Measurements from ENCODE around the gene GRM3.

Gene GRM3

DNA sequence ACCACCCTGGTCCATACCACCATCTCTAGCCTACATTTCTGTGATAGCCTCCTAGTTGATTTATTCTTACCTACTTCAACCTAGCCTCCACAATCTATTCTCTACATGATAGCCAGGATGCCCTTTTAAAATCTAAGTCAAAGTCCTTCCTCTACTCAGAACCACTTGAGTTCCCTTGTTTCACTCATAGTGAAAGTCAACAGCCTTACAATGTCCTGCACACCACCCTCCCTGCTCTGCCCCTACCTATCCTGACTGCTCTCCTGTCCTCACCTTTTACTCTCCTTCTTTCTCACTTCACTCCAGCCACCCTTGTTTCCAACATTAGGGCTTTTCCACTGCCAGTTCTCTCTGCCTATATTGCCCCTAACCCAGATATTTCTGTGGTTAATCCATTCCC, 146.7 kb downstream of the GRM3 start:
- DNase-seq: no peak

DNA sequence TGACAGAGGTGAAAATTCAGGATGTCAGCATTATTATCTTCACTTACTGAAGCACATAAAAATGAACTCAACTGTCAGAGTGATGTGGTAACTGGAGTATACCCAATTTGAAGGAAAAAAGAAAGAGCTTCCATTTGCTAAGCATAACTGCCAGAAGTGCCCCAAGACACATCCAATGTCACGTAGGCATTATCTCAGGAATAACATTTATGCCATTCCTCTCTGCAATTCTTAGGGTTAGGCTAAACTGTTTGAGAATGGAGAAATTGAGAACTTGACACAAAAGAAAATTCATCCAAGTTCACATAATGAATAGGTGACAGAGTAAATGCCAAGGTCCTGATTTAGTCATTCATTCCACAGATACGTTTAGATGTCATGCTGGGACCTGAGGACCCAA, 148.6 kb downstream of the GRM3 start:
- no peak for DNase-seq

DNA sequence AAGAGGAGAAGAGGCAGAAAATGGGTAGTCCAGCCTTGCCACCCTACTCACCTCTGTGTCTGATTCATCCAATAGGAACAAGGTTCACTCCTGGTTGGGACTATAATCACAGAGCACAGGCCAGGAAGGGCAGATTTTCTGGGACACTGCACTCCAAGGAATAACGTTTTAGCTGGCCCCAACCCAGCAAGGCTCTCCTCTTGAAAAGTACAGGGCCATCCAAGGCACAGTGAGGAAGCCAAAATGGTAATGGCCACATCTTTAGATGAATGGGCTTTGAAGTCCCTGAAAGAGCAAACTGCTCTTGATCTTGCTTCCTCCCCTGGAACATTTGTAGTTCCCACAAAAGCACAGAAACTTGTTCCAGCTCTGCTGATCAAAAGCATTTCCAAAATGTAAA, 149.4 kb downstream of the GRM3 start:
- DNase-seq: no peak

DNA sequence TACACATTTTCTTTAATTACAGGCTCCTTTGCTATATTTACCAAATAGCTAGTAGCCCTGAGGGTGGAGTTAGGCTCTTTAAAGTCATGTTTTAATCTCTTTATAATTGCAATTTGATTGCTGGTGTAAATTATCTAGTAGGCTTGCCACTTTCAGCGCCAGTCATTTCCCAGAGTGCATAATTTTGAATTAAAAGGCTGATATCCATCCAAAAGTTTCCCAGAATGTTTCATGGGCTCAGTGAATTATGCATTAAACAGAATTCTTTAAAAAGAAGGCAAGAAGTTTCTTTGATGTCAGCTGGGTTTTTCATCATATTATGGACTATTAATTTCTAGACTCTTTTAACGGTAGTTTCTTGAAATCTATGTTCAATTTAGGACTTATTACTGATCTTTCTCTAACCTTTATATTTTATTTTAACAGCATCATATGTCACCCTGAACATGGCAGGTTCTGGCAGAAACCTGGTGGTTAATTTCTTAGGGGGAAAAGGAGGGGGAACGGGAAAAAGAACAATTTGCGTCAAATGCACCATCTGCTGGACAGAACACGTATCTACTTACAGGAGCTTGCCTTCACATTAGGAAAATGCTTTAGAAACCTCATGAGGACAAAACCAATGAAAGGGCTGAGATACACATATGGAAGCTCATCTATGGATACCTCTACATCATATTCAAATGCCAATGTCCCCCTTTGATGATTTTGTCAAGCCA, 171.1 kb downstream of the GRM3 start:
- peak in 1 of 2 donors; percentile 1 for DNase-seq

DNA sequence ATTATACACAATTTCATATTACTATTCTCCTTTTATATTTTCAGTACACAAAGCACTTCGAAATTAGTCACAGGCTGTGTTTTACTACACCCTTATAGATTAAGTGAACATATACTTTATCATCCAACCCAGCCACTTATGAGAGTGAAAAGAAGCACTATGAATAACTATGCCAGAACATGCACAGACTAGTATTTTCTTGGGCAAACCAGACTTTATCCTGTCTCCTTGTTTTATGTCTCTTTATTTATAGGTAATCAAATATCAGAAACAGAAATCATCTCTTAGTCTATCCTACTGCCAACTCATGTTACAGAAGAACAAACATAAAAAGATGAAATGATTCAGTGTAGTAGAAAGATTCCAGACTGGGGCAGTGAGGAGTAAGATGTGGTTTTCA, 171.8 kb downstream of the GRM3 start:
- no peak for DNase-seq

DNA sequence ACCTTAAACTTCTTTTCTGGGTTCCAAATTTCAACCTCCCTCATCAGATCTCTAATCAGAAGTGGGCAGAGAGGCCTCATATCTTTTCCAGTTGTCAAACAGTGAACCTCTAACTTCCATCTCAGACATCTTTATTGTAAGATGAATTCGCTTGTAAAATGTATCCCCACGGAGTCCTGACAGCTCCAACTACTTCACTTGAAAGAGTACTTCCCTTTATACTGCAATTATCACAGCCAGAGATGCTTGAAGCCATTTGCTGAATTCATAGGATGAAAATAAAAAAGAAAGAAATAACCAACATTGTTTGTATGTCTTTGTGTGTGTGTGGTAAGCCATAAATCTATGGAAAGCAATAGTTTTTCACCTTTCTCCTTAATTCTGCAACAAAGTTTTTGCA, 175.2 kb downstream of the GRM3 start:
- DNase-seq: no peak

DNA sequence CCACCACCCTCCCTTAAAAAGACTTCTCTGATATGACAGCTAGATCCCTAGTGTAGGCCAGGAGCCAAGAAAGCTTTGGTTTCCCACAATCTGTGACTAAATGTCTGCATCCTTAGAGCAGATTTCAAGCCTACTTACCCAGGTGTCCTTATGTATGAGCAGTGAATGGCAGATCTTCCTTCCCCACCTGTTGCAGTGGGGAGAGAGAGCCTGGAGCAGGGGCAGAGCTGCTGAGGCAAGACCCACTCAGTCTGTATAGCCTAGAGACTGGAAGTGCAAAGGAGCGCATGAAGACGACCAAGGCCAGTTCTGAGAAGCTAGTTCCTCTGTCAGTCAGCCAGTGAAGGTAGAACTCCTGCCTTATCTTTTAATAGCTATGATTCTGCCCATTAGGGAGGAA, 180.1 kb downstream of the GRM3 start:
- no peak for DNase-seq

DNA sequence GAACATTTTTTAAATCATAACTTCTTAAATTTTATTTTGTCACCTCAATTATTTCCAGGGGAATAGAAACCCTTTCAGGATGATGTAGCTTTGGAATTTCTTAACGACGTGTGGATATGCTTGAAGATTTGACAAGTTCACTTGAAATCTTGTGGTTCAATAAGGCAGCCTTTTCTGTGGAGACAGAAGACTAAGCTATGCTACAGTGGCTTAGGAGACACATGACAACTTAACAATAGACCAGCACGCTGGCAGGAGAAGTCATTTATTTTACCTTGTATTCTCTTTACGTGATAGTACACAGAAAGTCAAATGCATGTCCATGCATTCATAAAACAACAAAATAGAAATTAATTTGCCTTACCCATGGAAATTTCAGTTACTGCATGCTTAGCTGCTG, 181.6 kb downstream of the GRM3 start:
- no peak for DNase-seq

DNA sequence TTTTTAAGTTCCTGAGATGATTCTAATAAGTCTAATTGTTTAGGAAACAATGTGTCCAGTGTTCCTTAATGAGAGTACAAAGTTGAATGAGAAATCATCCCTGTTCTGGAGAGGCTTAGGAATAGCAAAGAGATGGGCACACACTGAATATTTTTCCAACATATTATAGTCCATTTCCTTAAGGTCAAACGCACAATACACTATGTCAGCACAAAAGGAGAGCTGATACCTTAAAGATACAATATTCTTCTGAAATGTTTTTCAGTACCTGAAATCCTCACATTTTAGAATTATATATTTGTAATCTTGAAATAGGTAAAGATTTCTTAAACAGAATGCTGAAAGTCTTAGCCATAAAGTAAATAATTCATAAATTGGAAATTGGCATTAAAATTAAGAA, 183.2 kb downstream of the GRM3 start:
- DNase-seq: no peak

DNA sequence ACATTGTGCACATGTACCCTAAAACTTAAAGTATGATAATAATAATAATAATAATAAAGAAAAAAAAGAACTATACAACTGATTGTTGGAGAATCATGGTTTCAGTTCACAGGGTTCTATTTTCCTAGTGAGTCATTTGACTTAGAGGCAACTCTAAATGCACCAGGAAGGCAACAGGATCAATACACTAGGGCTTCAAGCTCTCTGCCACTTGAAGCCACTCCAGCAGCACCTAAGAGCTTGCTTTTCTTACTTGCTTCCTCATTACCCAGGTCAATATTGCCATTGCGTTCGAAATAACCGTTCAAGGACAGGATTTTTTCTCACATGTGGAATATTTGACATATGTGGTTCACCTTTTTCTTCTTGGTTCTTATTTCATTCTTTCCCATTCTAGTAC, 189.7 kb downstream of the GRM3 start:
- DNase-seq: no peak

DNA sequence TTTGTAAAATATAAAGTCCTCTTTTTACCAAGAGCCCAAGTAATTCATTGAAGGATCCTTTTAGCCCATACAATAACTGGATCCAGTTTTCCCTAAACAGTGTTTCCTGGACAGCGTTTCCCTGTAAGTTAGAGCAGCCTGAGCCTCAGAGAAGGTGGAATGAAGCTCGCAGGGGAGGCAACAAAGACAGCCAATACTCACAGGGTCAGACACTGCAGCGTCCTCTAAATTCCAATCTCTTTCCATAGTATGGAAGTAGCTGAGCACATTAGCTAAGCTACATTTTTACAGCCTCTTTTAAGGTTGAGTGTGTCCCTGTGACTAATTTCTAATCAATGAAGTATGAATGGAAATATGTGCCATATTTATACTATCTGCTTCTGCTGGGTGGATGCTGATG, 193.5 kb downstream of the GRM3 start:
- DNase-seq: no peak

DNA sequence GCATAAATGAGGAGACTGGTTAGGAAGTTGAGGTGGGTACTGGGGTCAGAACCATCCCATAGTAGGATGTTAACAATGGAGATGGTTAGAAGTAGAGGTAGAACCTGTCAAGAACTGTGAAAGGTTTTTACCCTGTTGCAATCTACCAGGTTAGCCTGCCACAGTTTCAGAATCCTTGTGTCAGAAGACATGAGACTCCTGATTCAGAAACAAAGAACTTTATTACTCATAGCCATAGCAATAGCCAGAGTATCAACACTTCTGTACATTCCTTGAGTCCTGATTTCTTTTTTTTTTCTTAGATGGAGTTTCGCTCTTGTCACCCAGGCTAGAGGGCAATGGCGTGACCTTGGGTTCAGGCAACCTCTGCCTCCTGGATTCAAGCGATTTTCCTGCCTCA, 200.9 kb downstream of the GRM3 start:
- DNase-seq: no peak

DNA sequence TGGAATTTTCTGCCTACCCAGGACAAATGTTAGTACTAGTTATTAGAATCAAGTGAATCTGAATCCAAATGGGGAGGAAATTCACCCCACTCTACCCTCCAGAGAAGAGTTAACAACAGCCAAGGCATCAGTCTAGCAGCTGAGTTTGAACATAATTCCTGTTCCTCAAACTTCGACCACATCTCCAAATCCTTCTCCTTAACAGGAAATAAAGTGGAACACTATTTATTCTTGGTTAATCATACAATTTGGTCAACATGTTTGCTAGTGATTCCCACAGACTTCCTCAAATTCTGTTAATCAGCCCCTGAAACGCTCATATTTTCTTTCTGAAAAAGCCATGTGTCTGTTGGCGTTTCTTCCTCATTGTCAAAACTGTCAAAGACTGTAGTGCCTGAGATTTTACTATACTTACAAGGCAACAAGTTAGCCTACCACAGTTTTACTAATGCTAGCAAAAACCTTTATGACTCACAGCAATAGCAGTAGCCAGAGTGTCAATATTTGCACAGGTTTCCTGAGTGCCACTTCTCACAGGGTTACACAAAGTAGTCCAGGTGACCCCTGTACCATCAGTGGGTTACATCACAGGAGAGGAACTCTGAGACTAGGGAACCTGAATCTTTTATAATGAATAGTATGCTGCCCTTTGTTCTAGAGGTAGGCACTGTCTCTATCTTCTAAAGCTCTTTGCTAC, 202.9 kb downstream of the GRM3 start:
- DNase-seq: no peak

DNA sequence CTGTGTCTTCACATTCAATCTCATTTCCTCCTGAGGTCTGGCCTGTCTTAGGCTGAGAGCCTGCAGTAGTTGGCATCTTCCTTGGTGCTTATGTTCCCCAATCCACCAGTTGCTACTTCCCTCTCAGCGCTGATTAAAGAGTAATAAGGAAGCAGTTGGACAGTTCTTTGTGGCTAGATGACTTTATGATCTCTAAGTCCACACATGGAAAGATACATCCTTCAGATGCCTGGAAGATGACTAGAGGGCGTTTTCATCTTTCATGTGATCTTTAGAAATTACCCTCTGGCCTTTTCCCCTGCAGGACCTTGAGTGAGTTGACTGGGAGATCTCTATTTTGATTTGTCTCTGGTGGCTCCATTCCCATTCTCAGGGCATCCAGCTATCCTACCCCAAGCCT, 204.5 kb downstream of the GRM3 start:
- no peak for DNase-seq

DNA sequence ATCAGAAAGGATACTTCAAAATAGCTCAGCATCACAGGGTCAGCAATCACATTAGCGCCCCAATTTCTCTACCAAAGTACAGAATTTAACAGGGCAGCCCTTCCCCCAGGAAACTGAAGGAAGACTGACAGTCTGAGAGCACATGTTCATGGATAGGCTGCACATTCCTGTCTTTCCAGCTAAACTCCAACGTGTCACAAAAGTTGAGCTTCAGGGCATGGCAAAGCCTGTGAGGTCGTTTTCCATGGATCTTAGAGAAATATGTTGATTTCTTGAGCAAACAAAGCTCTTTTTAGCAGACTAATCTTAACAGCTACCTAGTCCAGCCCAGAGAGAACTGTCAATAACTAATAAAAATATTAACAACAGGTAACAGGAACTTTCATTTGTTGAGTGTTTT, 207.9 kb downstream of the GRM3 start:
- DNase-seq: no peak

DNA sequence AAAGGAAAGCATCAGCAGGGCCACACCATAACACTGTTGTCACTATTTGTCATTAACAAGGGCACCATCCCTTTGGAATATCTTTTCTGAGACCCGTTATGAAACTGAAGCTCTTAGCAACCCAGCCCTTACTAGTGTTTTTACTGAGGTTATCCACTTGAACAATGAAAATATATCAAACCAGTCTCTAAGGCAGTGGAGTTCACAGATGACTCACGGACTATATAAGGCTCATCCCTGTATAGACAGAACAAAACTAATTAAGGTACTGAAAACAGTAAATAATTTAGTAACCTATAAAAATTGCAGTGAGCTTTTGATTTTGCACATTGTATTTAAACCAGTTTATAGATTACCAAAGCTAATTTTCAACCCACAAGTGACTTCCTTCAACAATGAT, 219.7 kb downstream of the GRM3 start:
- DNase-seq: no peak

DNA sequence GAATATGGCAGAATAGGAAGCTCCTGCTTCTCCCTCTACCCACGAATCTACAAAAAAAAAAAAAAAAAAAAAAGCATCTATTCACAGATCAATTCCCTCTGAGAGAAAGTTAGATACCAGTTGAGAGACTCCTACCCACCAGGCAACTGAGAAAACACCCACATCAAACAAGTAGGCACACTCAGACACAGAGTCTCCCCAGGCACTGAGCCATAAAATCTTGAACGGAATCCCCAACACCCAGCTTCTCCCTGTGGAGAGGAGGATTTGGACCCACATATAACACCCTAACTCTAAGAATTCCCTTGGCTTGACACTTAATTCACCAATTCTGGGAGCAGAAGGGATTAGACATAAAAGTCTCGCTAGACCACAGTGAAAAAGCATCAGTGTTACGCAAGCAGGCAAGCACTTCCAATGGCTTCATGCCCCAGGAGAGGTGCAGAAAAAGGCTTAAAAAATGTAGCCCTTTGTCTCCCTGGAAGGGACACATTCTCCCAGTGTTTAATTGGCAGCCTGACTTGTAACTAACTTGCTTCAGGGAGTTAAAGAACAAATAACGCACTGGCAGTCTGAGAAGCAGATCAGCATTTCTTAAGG, 223.6 kb downstream of the GRM3 start:
- DNase-seq: no peak

DNA sequence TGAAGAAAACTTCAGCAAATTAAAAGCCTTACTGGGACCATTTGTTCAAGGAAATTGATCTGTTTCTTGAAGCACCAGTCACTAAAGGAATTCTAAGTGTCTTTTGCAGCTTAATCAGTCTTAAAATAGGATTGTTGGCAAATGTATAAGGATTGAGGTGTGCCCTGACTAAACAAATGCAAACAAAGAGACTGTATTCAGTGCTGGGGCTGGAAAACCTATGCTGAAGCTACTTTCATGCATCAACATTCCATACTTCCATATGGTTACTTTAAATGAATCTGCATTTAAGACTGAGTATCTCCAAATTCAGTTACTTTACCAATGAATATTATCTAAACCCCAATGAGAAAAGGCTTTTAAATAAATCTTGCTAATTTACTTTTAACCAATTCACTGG, 232.4 kb downstream of the GRM3 start:
- DNase-seq: no peak

DNA sequence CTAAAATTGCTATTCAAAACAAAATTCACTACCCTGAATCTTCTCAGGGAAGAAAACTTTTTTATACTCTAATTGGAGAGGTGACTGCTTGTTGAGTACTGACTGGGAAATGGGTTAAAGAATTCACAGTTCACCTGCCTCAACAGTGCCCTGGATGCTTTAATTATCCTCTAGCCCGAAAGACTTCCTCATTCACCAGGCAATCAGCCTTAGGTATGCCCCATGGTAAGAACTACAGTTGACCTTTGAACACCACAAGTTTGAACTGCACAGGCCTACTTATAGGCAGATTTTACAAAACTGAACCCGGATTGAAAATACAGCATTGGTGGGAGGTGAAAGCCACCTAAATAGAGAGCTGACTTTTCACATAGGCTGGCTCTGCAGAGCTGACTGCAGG, 240.4 kb downstream of the GRM3 start:
- DNase-seq: no peak

DNA sequence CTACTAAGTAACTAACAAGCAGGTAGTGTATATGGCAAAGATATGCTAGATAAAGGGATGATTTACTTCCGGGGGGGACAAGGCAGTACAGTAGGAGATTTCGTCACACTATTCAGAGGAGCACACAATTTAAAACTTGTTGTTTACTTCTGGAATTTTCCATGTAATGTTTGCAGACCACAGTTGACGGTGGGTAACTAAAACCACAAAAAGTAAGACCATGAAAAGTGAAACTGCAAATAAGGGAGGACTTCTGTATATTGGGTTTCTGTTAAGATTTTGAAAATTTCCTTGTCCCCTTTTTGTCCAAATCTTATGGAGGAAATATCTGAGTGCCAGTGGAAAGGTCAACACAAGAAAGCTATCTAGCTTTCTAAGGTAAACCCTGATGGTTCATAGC, 245.8 kb downstream of the GRM3 start:
- DNase-seq: no peak

DNA sequence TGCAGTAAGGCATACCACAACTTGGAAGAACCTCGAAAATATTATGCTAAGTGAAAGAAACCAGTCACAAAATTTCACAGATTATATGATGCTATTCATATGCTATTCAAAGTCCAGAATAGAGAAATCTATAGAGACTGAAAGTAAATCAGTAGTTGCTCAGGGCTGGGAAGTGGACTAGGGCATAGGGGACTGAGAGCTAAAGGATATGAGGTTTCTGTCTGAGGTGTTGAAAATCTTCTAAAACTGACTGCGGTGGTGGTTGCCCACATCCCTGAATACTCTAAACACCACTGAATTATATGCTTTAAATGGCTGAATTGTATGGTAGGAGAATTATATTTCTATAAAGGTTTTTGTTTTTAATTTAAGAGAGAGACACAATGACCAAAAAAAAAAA, 254.5 kb downstream of the GRM3 start:
- DNase-seq: no peak

DNA sequence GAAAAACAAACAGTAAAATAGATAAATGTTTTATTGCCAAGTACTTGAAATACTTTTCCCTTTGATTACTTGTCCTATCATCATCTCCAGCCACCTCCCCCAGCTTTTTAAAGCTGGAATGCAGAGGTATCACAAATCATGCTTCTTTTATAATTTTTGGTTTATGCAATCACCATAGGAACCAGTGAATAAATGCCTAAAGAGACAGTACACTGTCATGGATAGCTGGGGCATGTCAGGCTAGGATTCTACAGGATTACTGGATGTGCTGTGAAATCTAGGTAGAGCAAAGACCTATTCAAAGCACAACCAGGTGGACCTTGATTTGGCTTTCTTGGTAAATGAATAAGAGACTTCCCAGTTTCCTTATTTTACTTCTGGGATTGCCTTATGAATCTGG, 257.2 kb downstream of the GRM3 start:
- DNase-seq: no peak

DNA sequence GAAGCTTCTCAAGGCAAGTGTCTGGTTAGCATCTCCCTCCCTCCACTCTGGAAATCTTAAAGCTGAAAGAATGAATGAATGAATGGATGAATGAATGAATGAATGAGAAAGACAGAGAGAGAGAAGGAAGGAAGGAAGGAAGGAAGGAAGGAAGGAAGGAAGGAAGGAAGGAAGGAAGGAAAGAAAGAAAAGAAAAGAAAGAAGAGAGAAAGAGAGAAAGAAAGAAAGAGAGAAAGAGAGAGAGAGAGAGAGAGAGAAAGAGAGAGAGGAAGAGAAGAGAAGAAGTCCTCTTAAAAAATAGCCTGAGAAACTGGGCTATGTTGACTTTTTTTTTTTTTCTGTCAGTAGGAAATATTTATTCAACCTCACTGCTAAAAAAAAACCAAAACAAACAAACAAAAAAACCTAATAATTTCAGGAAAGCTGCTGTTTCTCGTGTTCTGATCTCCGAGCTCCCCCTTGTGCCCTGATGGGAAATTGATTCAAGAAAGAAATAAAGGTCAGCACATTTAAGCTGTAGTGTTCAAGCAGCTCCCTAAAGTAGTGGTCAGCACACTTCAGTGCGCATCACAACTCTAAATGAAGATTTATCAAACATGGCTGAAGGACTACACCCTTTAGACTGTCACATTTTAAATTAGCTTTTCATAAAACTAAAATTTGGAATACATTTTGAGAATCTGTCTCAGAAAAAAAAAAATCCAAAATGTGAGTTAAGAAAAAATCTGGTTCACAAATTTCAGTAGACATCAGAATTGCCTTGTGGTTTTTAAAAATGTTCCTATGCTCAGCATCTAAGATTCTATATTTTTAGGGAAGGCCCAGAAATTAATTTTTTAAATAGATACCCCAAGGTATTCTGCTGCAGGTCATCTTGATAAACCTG, 261.5 kb downstream of the GRM3 start:
- peak in 1 of 2 donors; percentile 14 for DNase-seq

DNA sequence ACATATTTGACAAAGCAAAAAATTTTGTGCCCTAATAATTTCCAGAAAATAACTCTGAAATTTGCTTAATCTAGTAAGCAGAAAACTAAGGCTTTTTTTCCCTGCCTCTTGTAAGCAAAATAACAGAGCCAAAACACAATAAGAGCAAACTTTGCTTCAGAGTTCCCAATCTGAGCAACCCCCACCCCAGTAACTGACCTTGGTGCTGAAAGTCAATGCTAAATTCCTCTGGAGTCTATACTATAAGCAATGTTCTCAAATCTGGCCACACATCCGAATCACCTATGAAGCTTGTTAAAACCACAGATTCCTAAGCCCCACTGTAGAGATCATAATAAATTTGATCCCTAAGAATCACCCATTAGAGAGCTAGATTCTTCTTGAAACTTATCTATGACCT, 265.2 kb downstream of the GRM3 start:
- DNase-seq: no peak
